ENCODE measurements around the gene PSMB9.

The PSMB9 gene

DNA sequence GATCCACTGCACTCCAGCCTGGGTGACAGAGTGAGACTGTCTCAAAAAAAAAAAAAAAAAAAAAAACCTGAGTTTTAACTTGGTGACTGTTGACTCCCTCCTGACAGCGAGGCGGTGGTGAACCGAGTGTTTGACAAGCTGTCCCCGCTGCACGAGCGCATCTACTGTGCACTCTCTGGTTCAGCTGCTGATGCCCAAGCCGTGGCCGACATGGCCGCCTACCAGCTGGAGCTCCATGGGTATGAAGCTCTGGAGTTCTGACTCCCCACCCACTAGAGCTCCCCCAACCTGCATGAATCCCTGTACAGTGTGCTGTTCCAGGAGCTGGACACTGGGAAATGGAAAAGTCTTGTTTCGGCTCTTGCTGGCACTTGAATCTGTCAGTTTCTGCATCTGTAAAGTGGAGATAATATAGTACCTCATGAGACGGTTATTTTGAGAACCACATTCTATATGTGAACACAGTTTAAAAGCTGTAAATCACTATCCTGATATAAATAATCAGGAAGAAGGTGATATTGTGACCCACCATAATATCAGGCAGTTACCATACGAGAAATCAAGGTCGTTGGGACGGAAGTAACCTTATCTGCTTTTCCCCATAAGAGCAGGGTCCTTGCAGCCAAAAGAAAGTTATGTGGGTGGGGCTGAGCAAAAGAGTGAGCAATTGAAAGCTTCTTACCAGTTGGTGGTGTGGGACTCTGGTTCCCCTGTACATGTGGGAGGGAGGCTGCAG, 3.3 kb downstream of the PSMB9 start:
- Histone ChIP-seq H3K4me1 (ENCODE audit: control insufficient read depth, low read length) (peaks cover 41% of the 10 kb centered on the region), H3K27me3 (ENCODE audit: control insufficient read depth, low read length) (peaks cover 4% of the 10 kb centered on the region; the same call in 1 of the 2 replicates), H3K4me2 (ENCODE audit: low read length) (no peak overlapping the region), H3K4me3 (ENCODE audit: low read length) (no peak overlapping the region), H3F3A (ENCODE audit: control insufficient read depth, insufficient read depth) (no peaks in the 10 kb centered on the region), H3K9me3 (ENCODE audit: control insufficient read depth, insufficient read depth, low read length) (no peaks in the 10 kb centered on the region), H3K79me2 (ENCODE audit: control insufficient read depth, low read length) (0 out of 2 replicates have a peak, but pooled peaks cover 3% of the 10 kb centered on the region), H3K27ac (ENCODE audit: low read depth, low read length) (no peak overlapping the region), H4K20me1 (ENCODE audit: control insufficient read depth, insufficient read depth, low read depth, low read length) (no peaks in the 10 kb centered on the region), H3K36me3 (ENCODE audit: control insufficient read depth, low read length) (no peaks in the 10 kb centered on the region), H3K9me2 (replicated peaks; ENCODE audit: control insufficient read depth, low read length) (no peaks in the 10 kb centered on the region)
- TF ChIP-seq EZH2phosphoT487 (IDR thresholded peaks at IDR 0.05; ENCODE audit: borderline replicate concordance, low read length): no peak
- TF ChIP-seq, protein P1, sequence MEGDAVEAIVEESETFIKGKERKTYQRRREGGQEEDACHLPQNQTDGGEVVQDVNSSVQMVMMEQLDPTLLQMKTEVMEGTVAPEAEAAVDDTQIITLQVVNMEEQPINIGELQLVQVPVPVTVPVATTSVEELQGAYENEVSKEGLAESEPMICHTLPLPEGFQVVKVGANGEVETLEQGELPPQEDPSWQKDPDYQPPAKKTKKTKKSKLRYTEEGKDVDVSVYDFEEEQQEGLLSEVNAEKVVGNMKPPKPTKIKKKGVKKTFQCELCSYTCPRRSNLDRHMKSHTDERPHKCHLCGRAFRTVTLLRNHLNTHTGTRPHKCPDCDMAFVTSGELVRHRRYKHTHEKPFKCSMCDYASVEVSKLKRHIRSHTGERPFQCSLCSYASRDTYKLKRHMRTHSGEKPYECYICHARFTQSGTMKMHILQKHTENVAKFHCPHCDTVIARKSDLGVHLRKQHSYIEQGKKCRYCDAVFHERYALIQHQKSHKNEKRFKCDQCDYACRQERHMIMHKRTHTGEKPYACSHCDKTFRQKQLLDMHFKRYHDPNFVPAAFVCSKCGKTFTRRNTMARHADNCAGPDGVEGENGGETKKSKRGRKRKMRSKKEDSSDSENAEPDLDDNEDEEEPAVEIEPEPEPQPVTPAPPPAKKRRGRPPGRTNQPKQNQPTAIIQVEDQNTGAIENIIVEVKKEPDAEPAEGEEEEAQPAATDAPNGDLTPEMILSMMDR (IDR thresholded peaks at IDR 0.05; ENCODE audit: low read depth, low read length, poor library complexity, severe bottlenecking): no peak

DNA sequence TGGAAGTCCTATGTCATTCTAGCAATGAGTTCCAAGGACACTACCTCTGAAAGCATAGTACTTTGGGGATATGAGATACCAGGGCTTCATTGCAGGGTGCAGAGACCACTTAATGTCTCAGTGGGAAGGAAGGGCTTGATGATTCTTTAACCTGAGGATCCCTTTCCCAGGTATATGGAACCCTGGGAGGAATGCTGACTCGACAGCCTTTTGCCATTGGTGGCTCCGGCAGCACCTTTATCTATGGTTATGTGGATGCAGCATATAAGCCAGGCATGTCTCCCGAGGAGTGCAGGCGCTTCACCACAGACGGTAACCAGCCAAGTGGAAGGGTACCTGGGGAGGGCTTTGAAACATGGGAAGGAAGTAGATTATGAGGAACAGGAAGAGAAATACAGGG, 4.2 kb downstream of the PSMB9 start:
- H3K4me2 ChIP-seq (ENCODE audit: low read length): no peak overlapping the region

DNA sequence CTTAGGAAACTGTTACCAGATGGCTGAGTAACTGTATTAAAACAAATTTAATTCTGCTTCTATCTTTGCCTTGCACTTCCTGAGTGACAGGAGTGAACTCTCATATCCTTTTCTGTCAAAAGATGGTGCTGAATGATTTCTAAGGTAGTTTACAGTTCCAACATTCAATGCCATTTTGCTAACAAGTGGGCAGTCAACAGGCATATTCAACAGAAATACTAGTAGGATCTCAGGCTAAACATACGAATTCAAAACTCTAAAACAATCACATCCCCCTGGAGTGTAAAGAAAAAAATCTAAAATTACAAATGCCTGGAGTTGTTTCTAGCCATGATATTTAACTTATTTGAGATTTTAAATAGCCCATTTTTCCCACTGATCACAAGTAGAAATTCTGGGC, 6.7 kb downstream of the PSMB9 start:
- peaks cover 27% of the 10 kb centered on the region for H3K4me1 ChIP-seq (ENCODE audit: control insufficient read depth, low read length)
- TF ChIP-seq, protein P1 (IDR thresholded peaks at IDR 0.05; ENCODE audit: low read depth, low read length, poor library complexity, severe bottlenecking): no peak

More for the DNA sequence above, 4.2 kb downstream of the PSMB9 start:
- Histone ChIP-seq H3K9me3 (ENCODE audit: control insufficient read depth, insufficient read depth, low read length) (no peaks in the 10 kb centered on the region), H3K27me3 (ENCODE audit: control insufficient read depth, low read length) (no peaks in the 10 kb centered on the region; the same call in 1 of the 2 replicates), H4K20me1 (ENCODE audit: control insufficient read depth, insufficient read depth, low read depth, low read length) (no peaks in the 10 kb centered on the region), H3K9me2 (replicated peaks; ENCODE audit: control insufficient read depth, low read length) (no peaks in the 10 kb centered on the region), H3K4me3 (ENCODE audit: low read length) (no peak overlapping the region), H3K4me1 (ENCODE audit: control insufficient read depth, low read length) (peaks cover 36% of the 10 kb centered on the region), H3F3A (ENCODE audit: control insufficient read depth, insufficient read depth) (peaks cover 3% of the 10 kb centered on the region; the same call in 1 of the 2 replicates), H3K79me2 (ENCODE audit: control insufficient read depth, low read length) (no peaks in the 10 kb centered on the region), H3K36me3 (ENCODE audit: control insufficient read depth, low read length) (no peaks in the 10 kb centered on the region), H3K27ac (ENCODE audit: low read depth, low read length) (no peak overlapping the region)
- TF ChIP-seq EZH2phosphoT487 (IDR thresholded peaks at IDR 0.05; ENCODE audit: borderline replicate concordance, low read length): no peak
- TF ChIP-seq, protein P1 (IDR thresholded peaks at IDR 0.05; ENCODE audit: low read depth, low read length, poor library complexity, severe bottlenecking): no peak

More for the DNA sequence above, 6.7 kb downstream of the PSMB9 start:
- Histone ChIP-seq H4K20me1 (ENCODE audit: control insufficient read depth, insufficient read depth, low read depth, low read length) (no peaks in the 10 kb centered on the region), H3K27ac (ENCODE audit: low read depth, low read length) (no peak overlapping the region), H3K36me3 (ENCODE audit: control insufficient read depth, low read length) (no peaks in the 10 kb centered on the region), H3F3A (ENCODE audit: control insufficient read depth, insufficient read depth) (peaks cover 3% of the 10 kb centered on the region; the same call in 1 of the 2 replicates), H3K9me2 (replicated peaks; ENCODE audit: control insufficient read depth, low read length) (no peaks in the 10 kb centered on the region), H3K4me3 (ENCODE audit: low read length) (peak overlapping the region; percentile 19; the same call in 1 of the 2 replicates), H3K27me3 (ENCODE audit: control insufficient read depth, low read length) (no peaks in the 10 kb centered on the region), H3K4me2 (ENCODE audit: low read length) (peak overlapping the region; percentile 49), H3K9me3 (ENCODE audit: control insufficient read depth, insufficient read depth, low read length) (no peaks in the 10 kb centered on the region), H3K79me2 (ENCODE audit: control insufficient read depth, low read length) (no peaks in the 10 kb centered on the region)
